ENCODE results near the gene MLN. TPM values are rescaled to one million over a fixed set of nuclear protein-coding genes. Genes with fewer than 3 reads are reported as not detected.
A peak's percentile ranks its signal among the peaks of the same experiment; 100 is the strongest.

The MLN gene
- total and polyA plus RNA-seq, 2 experiments from 2014 or later, result not detected

GRCh38 chr6:33797626-33798342, 6.0 kb downstream of the MLN start (continued):
- no peak for TF ChIP-seq ZNF462 (CRISPR knock-in tag; IDR thresholded peaks at IDR 0.05)

GRCh38 chr6:33794910-33795623, 8.7 kb downstream of the MLN start:
- Histone ChIP-seq H3K79me2 (replicated peaks; ENCODE audit: insufficient read depth) (no peaks in the 10 kb centered on the region), H2AFZ (peak overlapping the region; percentile 74), H3K4me2 (peak overlapping the region; percentile 66), H3K27ac (ENCODE audit: low read depth) (no peak overlapping the region), H3K4me3 (no peak overlapping the region), H3K36me3 (ENCODE audit: insufficient read depth) (no peaks in the 10 kb centered on the region), H3K27me3 (ENCODE audit: insufficient read depth) (no peaks in the 10 kb centered on the region; the same call in 1 of the 2 replicates), H4K20me1 (replicated peaks; ENCODE audit: insufficient read depth) (no peaks in the 10 kb centered on the region), H3K9me2 (ENCODE audit: insufficient read depth) (no peaks in the 10 kb centered on the region), H3K4me1 (ENCODE audit: insufficient read depth) (peaks cover 56% of the 10 kb centered on the region), H3F3A (replicated peaks; ENCODE audit: low read depth) (0 out of 2 replicates have a peak, but pooled peaks cover 8% of the 10 kb centered on the region)
- H3K4me1 Mint-ChIP-seq, result peaks cover 69% of the 10 kb centered on the region
- ATAC-seq, result peak; percentile 56
- H3K27me3 Mint-ChIP-seq (ENCODE audit: insufficient read depth, low read depth, poor library complexity), result peaks cover 17% of the 10 kb centered on the region
- TF ChIP-seq EZH2phosphoT487 (IDR thresholded peaks at IDR 0.05; ENCODE audit: unreplicated experiment) (no peak), CREB1 (CRISPR knock-in tag; IDR thresholded peaks at IDR 0.05; ENCODE audit: low read depth) (no peak), ETS1 (IDR thresholded peaks at IDR 0.05) (no peak), REST (IDR thresholded peaks at IDR 0.05; ENCODE audit: unreplicated experiment) (no peak), CTCF (conservative IDR thresholded peaks at IDR 0.05; ENCODE audit: low read depth in 2 of 2) (0 out of 4 replicates have a peak, but pooled peaks of 1 of the 2 experiments have one; percentile 1), POLR2AphosphoS5 (IDR thresholded peaks at IDR 0.05; ENCODE audit: low read depth) (no peak)
- H3K9me3 Mint-ChIP-seq, result no peaks in the 10 kb centered on the region
- no peak overlapping the region for H3K27ac Mint-ChIP-seq
- DNase-seq (ENCODE audit: low spot score), result peak; percentile 55
- no peaks in the 10 kb centered on the region; the same call in 2 of the 3 replicates for H3K36me3 Mint-ChIP-seq (ENCODE audit: low read depth)
- H3K4me3 Mint-ChIP-seq, result 0 out of 3 replicates have a peak overlapping the region, but pooled peaks have one; percentile 6
